OCI-LY1 (cell line): Measurements from ENCODE around the gene ADAD2.

Source experiments
- H2AFZ ChIP-seq: fragments of 200-600 bp; sonication (generic), shearing (Covaris generic); 2 replicates; pipeline ENCODE4 v1.6.0; 2014; ENCODE audit warnings: antibody characterized with exemption, mild to moderate bottlenecking, low read length
- H3F3A ChIP-seq: fragments of 200-600 bp; sonication (generic), shearing (Covaris generic); 2 replicates; pipeline ENCODE4 v1.6.0; 2014; ENCODE audit warnings: mild to moderate bottlenecking, antibody characterized with exemption, low read length, moderate library complexity; ENCODE audit not compliant: insufficient read depth
- H3K27ac ChIP-seq: fragments of 200-600 bp; sonication (generic); 2 replicates; pipeline ENCODE4 v1.5.1; 2014; ENCODE audit warnings: low read length, mixed run types, mild to moderate bottlenecking, low read depth; ENCODE audit not compliant: poor library complexity, severe bottlenecking
- H3K27me3 ChIP-seq: fragments of 200-600 bp; sonication (generic); 2 replicates; pipeline ENCODE4 v1.6.0; 2014; ENCODE audit warnings: antibody characterized with exemption, mild to moderate bottlenecking, low read length, moderate library complexity; ENCODE audit not compliant: insufficient read depth
- H3K36me3 ChIP-seq: fragments of 200-600 bp; sonication (generic); 2 replicates; pipeline ENCODE4 v1.6.1; 2014; ENCODE audit warnings: mild to moderate bottlenecking, antibody characterized with exemption, low read length, moderate library complexity, mixed read lengths; ENCODE audit not compliant: insufficient read depth
- H3K4me1 ChIP-seq: fragments of 200-600 bp; sonication (generic); 2 replicates; pipeline ENCODE4 v1.5.1; 2014; ENCODE audit warnings: mild to moderate bottlenecking, low read length, moderate library complexity; ENCODE audit not compliant: insufficient read depth, severe bottlenecking
- H3K4me2 ChIP-seq: fragments of 200-600 bp; sonication (generic), shearing (Covaris generic); 2 replicates; pipeline ENCODE4 v1.6.1; 2014; ENCODE audit warnings: low read length
- H3K4me3 ChIP-seq: fragments of 200-600 bp; sonication (generic); 2 replicates; pipeline ENCODE4 v1.5.1; 2014; ENCODE audit warnings: low read length, low read depth, mild to moderate bottlenecking, mixed read lengths; ENCODE audit not compliant: poor library complexity, severe bottlenecking
- H3K79me2 ChIP-seq: fragments of 200-600 bp; shearing (Covaris generic); 2 replicates; pipeline ENCODE4 v1.6.1; 2016; ENCODE audit warnings: mixed run types, low read length, mixed read lengths; ENCODE audit not compliant: insufficient read depth
- H3K9ac ChIP-seq: fragments of 200-600 bp; sonication (generic), shearing (Covaris generic); 2 replicates; pipeline ENCODE4 v1.6.1; 2014; ENCODE audit warnings: mild to moderate bottlenecking, low read length, mixed read lengths
- H3K9me2 ChIP-seq: fragments of 200-600 bp; sonication (generic), shearing (Covaris generic); 2 replicates; pipeline ENCODE4 v1.6.1; 2014; ENCODE audit warnings: low read depth, mild to moderate bottlenecking, low read length, mixed read lengths
- H3K9me3 ChIP-seq: fragments of 200-600 bp; shearing (Covaris generic); 2 replicates; pipeline ENCODE4 v1.6.1; 2014; ENCODE audit warnings: low read length, mixed read lengths
- H4K20me1 ChIP-seq: fragments of 200-600 bp; sonication (generic), shearing (Covaris generic); 2 replicates; pipeline ENCODE4 v1.6.0; 2016; ENCODE audit warnings: mild to moderate bottlenecking, low read length; ENCODE audit not compliant: insufficient read depth
- EZH2 ChIP-seq: fragments of 200-600 bp; sonication (generic), shearing (Covaris generic); IDR thresholded peaks from 2 replicates; pipeline ENCODE4 v1.8.0; 2017; ENCODE audit warnings: borderline replicate concordance, mixed run types, mild to moderate bottlenecking, antibody characterized with exemption, low read length, moderate library complexity, mixed read lengths
- TF ChIP-seq, protein P1 (sequence below): fragments of 200-600 bp; sonication (generic), shearing (Covaris generic); IDR thresholded peaks from 2 replicates; pipeline ENCODE4 v1.5.1; 2017; ENCODE audit warnings: mild to moderate bottlenecking, antibody characterized with exemption, low read length, moderate library complexity, mixed read lengths

ADAD2 gene

DNA sequence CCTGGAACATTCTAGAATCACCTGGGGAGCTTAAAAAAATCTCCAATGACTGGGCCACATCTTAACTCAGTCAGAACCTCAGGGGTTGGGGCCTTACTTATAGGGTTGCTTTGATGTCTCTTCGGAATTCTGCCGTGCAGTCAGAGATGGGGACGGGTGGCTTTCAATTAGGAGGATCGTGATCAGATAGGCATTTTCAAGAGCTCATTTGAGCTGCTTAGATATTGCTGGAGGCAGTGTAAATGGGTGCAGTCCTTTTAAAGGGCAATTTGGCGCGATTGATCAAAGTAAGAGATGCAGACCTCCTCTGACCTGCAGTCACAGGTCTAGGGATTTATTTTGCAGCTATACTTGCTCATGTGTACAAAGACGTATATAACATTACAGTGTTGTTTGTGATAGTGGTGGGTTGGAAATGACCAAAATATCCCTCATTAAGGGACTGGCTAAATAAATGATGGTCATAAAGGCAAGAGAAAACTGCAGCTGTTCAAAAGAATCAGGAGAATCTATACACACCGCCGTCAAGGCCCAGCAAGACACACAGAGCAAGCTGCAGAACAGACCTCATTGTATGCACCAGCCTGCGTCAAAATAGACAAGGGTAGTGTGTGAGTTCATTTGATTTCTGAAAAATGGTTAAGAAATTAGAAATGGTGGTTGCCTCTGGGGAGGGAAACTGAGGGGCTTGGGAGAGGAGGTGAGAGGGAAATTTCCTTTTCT lies 55.2 kb downstream of the ADAD2 start:
- Histone ChIP-seq H3K27ac (no peak overlapping the region), H3K9me2 (no peaks in the 10 kb centered on the region), H3K27me3 (no peaks in the 10 kb centered on the region; the same call in 1 of the 2 replicates), H3K4me1 (no peaks in the 10 kb centered on the region), H3K9me3 (no peaks in the 10 kb centered on the region), H3K79me2 (no peaks in the 10 kb centered on the region), H3K36me3 (no peaks in the 10 kb centered on the region), H3F3A (no peaks in the 10 kb centered on the region), H3K4me2 (no peak overlapping the region), H3K9ac (no peak overlapping the region), H4K20me1 (no peaks in the 10 kb centered on the region), H2AFZ (no peak overlapping the region), H3K4me3 (no peak overlapping the region)
- TF ChIP-seq, protein P1, sequence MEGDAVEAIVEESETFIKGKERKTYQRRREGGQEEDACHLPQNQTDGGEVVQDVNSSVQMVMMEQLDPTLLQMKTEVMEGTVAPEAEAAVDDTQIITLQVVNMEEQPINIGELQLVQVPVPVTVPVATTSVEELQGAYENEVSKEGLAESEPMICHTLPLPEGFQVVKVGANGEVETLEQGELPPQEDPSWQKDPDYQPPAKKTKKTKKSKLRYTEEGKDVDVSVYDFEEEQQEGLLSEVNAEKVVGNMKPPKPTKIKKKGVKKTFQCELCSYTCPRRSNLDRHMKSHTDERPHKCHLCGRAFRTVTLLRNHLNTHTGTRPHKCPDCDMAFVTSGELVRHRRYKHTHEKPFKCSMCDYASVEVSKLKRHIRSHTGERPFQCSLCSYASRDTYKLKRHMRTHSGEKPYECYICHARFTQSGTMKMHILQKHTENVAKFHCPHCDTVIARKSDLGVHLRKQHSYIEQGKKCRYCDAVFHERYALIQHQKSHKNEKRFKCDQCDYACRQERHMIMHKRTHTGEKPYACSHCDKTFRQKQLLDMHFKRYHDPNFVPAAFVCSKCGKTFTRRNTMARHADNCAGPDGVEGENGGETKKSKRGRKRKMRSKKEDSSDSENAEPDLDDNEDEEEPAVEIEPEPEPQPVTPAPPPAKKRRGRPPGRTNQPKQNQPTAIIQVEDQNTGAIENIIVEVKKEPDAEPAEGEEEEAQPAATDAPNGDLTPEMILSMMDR = no peak
- TF ChIP-seq EZH2 = no peak

DNA sequence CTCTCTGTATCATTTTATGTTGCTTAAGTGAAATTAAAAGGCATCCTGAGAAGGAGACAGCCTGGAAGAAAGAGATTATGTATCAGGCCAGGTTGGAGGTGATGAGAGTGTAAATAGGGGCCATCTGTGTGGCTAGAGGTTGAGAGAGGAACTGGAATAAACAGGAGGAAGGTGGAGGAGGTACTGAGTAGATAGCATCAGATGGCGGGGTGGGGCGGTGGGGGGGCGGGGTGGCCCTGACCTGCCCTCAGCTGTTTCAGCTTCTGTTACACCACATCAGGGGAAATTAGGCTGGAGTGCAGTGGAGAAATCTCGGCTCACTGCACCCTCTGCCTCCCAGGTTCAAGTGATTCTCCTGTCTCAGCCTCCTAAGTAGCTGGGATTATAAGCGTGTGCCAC lies 55.7 kb downstream of the ADAD2 start:
- peaks cover 2% of the 10 kb centered on the region; the same call in 1 of the 2 replicates for H3K27me3 ChIP-seq
- H3K79me2 ChIP-seq = no peaks in the 10 kb centered on the region
- no peak overlapping the region for H3K4me3 ChIP-seq
- no peaks in the 10 kb centered on the region for H4K20me1 ChIP-seq
- H3K27ac ChIP-seq = no peak overlapping the region
- H3K9me2 ChIP-seq = no peaks in the 10 kb centered on the region
- no peaks in the 10 kb centered on the region for H3K4me1 ChIP-seq
- H3K9ac ChIP-seq = no peak overlapping the region
- H3K36me3 ChIP-seq = no peaks in the 10 kb centered on the region
- no peak overlapping the region for H3K4me2 ChIP-seq
- H3F3A ChIP-seq = no peaks in the 10 kb centered on the region
- no peaks in the 10 kb centered on the region for H3K9me3 ChIP-seq
- TF ChIP-seq, protein P1 = no peak
- no peak for TF ChIP-seq EZH2
- H2AFZ ChIP-seq = no peak overlapping the region
